ENCODE results near the gene KCNH1. TPM values are rescaled to one million over a fixed set of nuclear protein-coding genes. Genes with fewer than 3 reads are reported as not detected.

KCNH1 gene
- total and polyA plus RNA-seq, 3 donors from 2014 or later, result 1.5 to 4.2 (median 2.8) TPM

DNA sequence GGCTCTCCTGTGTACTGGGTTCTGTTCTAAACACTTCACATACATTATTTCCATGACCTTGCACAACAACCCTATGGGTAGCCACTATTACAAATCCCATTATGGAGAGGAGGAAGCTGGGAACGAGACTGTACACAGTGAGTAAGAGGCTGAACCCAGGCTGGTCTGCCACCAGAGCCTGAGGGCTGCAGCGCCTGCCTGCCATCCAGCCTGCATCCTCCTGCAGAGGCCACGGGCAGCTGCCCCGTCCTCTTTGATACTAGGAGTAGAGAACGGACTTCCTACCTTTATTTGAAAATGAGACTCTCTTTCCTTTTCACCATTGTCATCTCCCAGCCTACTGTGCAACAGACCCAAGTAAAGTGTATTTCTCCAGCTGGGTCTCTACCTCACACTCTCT lies 435.3 kb downstream of the KCNH1 start:
- Histone ChIP-seq H3K4me1 (no peaks in the 10 kb centered on the region), H3K36me3 (ENCODE audit: low read depth, missing control alignments) (no peaks in the 10 kb centered on the region), H3K4me3 (no peak overlapping the region), H3K9me3 (no peaks in the 10 kb centered on the region), H3K27ac (no peak overlapping the region), H3K27me3 (no peaks in the 10 kb centered on the region)
- no peak for DNase-seq
- TF ChIP-seq, protein P1, sequence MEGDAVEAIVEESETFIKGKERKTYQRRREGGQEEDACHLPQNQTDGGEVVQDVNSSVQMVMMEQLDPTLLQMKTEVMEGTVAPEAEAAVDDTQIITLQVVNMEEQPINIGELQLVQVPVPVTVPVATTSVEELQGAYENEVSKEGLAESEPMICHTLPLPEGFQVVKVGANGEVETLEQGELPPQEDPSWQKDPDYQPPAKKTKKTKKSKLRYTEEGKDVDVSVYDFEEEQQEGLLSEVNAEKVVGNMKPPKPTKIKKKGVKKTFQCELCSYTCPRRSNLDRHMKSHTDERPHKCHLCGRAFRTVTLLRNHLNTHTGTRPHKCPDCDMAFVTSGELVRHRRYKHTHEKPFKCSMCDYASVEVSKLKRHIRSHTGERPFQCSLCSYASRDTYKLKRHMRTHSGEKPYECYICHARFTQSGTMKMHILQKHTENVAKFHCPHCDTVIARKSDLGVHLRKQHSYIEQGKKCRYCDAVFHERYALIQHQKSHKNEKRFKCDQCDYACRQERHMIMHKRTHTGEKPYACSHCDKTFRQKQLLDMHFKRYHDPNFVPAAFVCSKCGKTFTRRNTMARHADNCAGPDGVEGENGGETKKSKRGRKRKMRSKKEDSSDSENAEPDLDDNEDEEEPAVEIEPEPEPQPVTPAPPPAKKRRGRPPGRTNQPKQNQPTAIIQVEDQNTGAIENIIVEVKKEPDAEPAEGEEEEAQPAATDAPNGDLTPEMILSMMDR (IDR thresholded peaks at IDR 0.05), result no peak
- no peak for TF ChIP-seq POLR2A (IDR thresholded peaks at IDR 0.05)
- 91 to 94% methylated on average over 5 of the region's 5 CpGs for WGBS, 2 donors
- intact Hi-C loops (cut with DNase I; ENCODE audit: low total_unique reads), result no loop called here

GRCh38 chr1:210697185-210697584 lies 436.8 kb downstream of the KCNH1 start:
- Histone ChIP-seq H3K4me1 (no peaks in the 10 kb centered on the region), H3K36me3 (ENCODE audit: low read depth, missing control alignments) (no peaks in the 10 kb centered on the region), H3K27me3 (no peaks in the 10 kb centered on the region), H3K27ac (no peak overlapping the region), H3K4me3 (no peak overlapping the region), H3K9me3 (no peaks in the 10 kb centered on the region)
- intact Hi-C loops (cut with DNase I; ENCODE audit: low total_unique reads), result no loop called here
- DNase-seq, result no peak
- TF ChIP-seq, protein P1 (IDR thresholded peaks at IDR 0.05), result no peak
- no peak for TF ChIP-seq POLR2A (IDR thresholded peaks at IDR 0.05)
- 54 to 59% methylated on average over 2 to 3 of the region's 3 CpGs for WGBS, 2 donors

DNA sequence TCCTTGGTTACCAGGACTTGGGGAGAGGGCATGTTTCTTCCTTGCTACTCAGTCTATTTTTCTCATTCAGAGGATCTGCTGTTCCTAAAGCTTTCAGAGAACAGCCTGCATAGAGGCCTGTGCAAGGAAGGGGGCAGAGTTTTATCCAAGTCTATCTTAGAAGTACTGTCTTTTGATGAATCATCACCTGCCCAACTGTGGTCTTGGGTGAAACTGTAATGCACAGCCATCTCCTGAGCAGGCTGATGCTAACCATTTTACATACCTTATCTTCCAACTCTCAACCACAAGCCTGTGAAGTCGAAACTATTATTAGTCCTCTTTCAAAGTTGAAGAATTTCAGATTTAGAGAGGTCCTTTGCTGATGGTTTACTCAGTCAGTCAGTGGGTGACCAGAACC lies 437.2 kb downstream of the KCNH1 start:
- 69 to 89% methylated on average over 1 of the region's 1 CpG for WGBS, 2 donors
- no peak for DNase-seq

GRCh38 chr1:210695026-210695425 lies 438.9 kb downstream of the KCNH1 start:
- DNase-seq, result no peak
- Histone ChIP-seq H3K27me3 (no peaks in the 10 kb centered on the region), H3K4me1 (no peaks in the 10 kb centered on the region), H3K27ac (no peak overlapping the region), H3K4me3 (no peak overlapping the region), H3K9me3 (no peaks in the 10 kb centered on the region), H3K36me3 (ENCODE audit: low read depth, missing control alignments) (no peaks in the 10 kb centered on the region)
- intact Hi-C loops (cut with DNase I; ENCODE audit: low total_unique reads), result no loop called here
- 86 to 90% methylated on average over 1 of the region's 1 CpG for WGBS, 2 donors
- no peak for TF ChIP-seq POLR2A (IDR thresholded peaks at IDR 0.05)
- TF ChIP-seq, protein P1 (IDR thresholded peaks at IDR 0.05), result no peak

More for the DNA sequence above, 437.2 kb downstream of the KCNH1 start:
- no peak overlapping the region for H3K4me3 ChIP-seq
- TF ChIP-seq POLR2A (IDR thresholded peaks at IDR 0.05), result no peak
- TF ChIP-seq, protein P1 (IDR thresholded peaks at IDR 0.05), result no peak
- H3K36me3 ChIP-seq (ENCODE audit: low read depth, missing control alignments), result no peaks in the 10 kb centered on the region
- no peaks in the 10 kb centered on the region for H3K4me1 ChIP-seq
- no peak overlapping the region for H3K27ac ChIP-seq
- H3K27me3 ChIP-seq, result no peaks in the 10 kb centered on the region
- no peaks in the 10 kb centered on the region for H3K9me3 ChIP-seq
- intact Hi-C loops (cut with DNase I; ENCODE audit: low total_unique reads), result no loop called here

DNA sequence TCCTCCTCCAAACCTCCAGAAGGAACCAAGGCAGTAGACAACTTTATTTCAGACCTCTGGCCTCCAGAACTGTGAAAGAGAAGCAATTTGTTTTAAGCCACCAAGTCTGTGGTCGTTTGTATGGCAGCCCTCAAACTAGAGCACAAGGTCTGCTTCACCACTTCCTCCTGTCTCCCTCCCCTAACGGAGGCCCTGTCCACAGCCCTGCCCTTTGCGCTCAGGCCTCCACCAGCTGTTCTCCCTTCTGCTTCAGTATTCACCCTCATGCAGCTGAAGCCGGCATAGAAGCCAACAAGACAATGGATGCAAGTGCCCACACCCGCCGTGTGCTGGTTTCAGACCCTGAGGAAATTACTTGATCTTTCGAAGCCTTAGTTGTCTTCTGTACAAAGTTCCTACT lies 441.2 kb downstream of the KCNH1 start:
- no peak for TF ChIP-seq POLR2A (IDR thresholded peaks at IDR 0.05)
- TF ChIP-seq, protein P1 (IDR thresholded peaks at IDR 0.05), result no peak
- H3K36me3 ChIP-seq (ENCODE audit: low read depth, missing control alignments), result no peaks in the 10 kb centered on the region
- no peak overlapping the region for H3K27ac ChIP-seq
- intact Hi-C loops (cut with DNase I; ENCODE audit: low total_unique reads), result no loop called here
- H3K4me1 ChIP-seq, result no peaks in the 10 kb centered on the region
- no peak for DNase-seq
- no peak overlapping the region for H3K4me3 ChIP-seq
- 77 to 78% methylated on average over 7 of the region's 7 CpGs for WGBS, 2 donors
- no peaks in the 10 kb centered on the region for H3K27me3 ChIP-seq
- no peaks in the 10 kb centered on the region for H3K9me3 ChIP-seq

Data from testis (tissue), 3 donors.